OCI-M2 (cell line): ENCODE results near the gene ASTN2.

ENCODE experiments used
- DNase-seq: peaks from one replicate; lab custom pipeline; 2025; ENCODE audit not compliant: unreplicated experiment; lab: John Stamatoyannopoulos, UW

Gene ASTN2

DNA sequence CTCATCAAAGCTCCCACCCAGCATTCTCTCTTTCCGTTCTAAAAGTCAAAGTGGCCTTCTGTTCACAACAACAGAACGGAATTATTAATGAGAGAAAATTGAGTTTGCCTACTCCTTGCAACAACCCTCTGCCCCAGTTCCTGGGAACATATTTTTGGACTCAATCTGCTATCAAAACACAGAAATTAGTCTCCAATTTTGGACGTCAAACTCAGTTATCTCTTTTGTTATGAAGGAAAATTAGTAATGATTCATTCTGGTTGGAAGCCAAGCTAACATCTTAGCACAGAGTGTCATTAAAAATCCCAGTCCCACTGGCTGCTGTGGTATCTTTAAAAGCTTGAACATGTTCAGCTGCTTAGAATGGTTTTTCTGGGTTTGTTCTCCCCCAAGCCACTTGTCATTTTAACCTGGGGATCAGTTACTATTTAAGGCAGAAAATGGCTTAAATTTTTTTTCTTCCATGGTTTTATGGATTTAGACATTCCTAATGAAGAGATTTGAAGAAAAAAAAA, 384.5 kb downstream of the ASTN2 start:
- DNase-seq: no peak

DNA sequence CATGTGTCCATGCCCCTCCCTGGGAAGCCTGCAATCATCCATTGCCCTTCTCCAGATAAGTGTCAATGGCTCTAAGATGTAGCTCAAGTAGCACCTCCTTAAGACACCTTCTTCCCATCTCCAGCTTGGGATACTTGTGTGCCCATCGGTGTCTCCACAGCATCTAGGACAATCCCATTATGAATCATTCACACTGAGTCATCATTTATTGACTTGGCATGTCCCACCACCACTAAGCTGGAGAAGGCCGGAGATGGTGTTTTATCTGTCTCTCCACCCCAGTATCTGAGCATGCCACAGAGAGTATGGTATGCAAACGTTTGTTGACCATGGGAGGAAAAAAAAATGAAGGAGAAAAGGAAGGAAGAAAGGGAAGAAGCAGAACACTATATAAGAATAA, 385.5 kb downstream of the ASTN2 start:
- DNase-seq: no peak

DNA sequence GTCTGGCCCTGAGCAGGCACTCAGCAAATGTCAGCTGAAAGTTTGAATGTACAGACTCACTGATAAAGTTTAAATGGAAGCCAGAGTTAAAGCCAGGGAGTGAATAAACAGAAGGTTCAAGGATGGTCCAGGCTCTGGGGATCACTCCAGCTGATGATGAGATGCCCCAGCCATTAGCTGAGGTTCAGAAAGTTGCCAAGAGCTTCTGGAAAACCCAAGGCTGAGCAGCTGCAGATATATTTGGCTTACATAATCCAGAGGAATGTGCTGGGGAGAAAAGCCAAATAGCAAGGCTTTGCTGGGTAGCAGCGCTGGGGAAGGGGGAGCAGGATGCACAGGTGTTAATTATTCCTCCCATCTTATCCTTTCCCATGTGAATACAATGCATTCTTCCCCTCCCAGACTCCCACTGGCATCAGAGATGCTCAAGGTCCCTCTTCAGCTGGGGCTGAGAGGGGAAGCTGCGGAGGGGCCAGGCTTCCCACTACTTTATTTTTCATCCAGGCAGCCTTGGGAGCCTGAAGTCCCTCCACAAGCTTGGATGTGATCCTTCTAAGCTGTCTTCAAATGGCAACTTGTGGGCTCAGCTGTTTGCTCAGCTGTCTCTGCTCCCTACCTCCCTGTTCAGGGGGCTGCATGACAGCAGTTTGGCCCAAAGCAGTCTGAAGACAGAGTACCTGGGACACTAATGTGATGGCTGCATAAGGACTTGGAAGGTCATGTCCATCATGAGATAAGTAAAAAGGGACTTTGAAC, 386.6 kb downstream of the ASTN2 start:
- DNase-seq: no peak

DNA sequence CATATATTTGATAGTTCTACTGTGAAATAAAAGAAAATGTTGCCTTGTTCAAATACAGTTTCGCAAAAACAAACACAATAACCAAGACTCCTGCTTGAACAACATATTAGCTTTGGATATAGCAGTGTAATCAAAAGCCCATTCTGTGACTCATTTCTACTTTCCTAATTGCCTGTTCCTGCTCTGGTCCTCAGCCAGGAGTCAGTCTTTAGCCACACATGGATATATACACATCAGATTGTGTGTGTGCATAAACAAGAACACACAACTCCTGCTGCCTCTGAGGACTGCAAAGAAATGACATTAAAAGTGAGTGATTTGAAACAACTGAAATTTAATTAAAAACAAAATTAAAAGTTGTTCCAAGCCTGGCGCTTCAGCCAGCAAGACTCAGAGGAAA, 393.0 kb downstream of the ASTN2 start:
- no peak for DNase-seq

DNA sequence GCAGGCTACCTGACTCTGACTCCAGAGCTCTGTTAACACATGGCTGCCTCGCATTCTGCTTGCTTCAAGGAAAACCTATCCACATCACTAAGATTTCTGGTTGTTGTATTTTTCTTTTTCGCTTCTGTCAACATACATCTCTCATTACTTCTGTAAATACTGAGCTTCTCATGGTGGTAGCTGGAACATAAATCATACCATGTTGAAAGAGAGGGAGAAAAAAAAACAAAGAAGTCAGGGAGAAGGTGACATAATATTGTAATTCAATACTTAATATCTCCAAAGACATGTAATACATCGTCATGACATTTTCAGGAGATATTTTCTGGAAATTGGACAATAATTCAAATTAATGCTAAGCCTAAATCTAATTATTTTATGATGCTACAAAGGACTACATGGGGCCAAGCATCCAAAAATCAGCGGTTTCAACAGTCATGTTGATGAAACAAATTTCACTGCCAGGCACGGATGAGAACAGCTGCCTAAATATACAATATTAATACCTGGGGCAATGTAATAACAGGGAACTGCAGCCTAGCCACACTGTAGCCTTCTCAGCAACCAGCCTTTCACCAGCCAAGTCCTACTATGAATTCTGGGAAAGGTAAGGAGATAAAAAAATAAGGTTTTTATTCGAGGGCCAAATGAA, 395.8 kb downstream of the ASTN2 start:
- DNase-seq: no peak

DNA sequence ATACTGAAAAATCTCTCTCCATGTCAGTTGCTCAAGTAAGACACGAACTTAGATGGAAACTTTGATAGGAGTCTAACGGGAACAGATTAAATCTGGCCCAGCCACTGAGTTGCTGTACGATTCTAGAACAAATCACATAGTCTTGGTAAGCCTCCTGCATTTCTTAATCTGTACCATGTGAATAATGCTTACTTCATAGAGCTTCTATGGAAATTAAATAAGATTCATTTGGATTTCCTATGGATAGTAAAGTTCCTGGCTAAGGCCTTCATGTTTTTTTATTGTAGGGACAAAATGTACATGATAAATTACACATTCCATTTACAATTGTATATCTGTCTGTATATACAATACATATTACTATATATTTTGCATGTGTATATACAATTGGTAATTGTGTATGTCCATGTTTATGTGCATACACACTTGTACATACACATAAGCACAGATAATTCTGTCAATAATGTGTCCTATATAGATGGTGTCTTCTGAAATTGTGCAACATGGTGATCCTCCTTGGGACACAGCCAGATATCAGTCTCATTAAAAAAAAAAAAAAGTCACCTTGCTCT, 397.4 kb downstream of the ASTN2 start:
- no peak for DNase-seq

DNA sequence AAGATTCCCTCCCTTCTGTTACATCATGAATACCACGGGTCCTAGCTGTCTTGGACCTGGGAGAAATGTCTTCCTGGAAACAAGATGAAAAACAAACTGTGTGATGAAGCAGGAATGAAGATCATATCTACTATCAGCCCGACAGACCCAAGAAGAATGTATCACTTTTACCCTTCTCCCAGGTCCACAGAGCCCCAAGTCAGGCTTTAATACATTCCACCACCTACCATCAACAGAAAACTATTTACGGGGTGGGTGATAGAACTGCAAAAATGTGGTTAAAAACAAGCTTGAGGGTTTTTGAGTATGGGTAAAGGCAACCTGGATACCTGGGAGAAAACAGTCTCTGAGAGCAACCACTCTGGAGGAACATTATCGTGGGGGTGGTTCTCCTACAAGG, 400.8 kb downstream of the ASTN2 start:
- no peak for DNase-seq

DNA sequence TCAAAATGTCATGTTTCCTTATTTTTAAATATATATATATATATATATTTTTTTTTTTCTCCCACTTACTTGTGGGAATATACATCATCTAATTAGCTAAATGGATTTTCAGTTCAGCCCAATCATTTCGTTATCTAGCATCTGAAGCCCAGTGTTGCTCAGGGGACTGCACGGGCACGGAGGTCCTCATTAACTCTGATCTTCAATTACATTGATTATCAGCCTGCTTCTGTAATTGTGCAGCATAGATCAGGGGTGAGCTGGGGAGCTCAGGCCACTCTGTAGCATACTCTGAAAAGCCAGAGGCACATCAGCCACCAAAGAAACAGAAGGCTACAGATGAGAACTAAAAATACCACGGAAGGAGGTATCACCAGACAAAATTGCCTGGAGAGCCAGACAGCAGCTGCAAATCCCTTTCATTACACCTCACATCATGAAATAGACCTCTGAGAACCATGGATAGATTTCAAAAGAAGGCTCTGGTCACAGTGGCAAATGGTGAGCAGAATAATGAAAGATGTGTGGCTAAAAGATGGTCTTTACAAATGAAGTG, 401.3 kb downstream of the ASTN2 start:
- DNase-seq: no peak

DNA sequence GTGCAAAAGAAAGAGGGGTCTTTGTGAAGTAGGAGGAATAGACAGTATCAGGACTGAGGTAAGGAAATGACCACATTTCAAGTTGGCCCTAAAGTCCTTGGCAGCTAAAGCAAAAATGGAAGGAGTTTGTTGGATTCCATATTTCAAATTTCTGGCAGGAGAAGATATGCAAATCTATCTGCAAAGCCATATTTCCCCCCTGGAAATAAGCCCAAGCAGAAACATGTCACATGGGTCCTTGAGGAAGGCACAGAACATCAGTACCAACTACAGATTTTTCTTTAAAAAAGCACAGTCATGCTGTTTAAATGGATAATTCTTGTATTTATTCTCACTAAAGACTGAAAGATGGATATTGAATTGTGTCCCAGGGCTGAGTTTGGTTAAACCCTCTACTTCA, 404.8 kb downstream of the ASTN2 start:
- DNase-seq: no peak

DNA sequence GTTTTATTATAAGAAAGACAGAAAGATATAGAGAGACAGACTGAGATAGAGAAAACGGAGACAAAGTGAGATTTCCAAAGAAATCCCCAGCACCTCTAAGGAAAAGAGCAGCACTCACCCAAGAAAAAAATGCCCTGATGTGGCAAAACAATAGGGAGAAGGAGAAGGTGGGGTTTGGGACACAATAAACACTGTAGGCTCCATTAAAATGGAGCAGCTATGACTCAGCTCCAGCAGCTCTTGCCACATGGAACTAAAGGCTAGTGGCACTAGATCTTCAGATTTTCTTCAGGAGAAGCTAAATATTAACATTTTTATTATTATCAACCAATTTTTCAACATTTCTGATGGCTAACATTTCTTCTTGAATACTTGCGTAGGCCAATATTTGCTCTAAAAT, 406.0 kb downstream of the ASTN2 start:
- no peak for DNase-seq

DNA sequence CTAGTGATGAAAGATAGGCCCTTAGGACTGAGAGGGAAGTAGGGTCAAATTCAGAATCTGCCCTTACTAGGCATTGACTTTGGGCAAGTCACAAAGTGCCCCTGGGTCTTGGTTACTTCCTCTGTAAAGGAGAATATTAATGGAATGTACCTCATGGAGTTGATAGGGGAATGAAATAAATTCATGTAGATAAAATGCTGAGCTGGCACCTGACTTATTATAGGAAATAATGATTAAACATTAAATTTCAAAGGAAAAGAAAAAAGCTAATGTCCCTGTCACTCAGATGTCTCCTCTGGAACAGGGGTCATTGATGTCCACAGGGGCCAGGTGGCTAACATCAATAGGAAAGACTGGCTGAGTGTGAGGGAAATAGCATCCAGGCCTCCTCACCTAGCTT, 406.4 kb downstream of the ASTN2 start:
- DNase-seq: no peak

DNA sequence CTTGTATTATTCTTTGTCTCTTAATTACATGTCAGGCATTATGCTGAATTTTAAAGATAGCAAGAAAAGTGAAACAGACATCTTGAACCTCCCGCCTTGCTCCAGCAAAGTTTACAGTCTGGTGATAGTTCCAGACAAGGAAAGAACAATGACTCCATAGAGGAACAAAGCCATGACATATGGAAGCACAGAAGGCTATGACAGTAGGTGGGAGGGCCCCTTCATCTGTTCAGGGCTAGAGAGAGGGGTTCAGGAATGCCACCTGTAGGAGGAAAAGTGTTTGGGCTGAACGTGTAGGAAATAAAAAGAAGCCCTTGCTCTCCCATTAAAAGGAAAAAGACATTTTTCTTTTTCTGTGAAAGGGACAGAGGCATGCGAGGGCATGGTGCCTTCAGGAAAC, 412.2 kb downstream of the ASTN2 start:
- no peak for DNase-seq

DNA sequence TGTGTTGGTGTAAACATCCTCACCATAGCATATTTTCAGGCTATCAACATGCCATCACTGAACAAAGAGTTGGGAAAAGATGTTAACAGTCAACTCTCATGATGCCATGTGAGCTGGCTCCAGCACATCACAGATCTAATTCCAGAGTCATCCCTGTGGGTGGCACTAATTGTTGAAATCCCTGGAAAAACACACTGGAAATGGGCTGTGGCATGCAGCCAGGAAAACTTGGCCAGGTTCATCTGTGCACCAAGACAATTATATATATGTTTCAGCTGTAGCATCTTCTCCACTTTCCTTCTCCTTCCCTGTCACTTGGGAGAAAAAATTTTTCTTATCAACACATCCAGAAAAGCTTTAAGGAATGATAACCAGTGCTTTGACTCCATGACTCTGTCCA, 414.0 kb downstream of the ASTN2 start:
- no peak for DNase-seq

DNA sequence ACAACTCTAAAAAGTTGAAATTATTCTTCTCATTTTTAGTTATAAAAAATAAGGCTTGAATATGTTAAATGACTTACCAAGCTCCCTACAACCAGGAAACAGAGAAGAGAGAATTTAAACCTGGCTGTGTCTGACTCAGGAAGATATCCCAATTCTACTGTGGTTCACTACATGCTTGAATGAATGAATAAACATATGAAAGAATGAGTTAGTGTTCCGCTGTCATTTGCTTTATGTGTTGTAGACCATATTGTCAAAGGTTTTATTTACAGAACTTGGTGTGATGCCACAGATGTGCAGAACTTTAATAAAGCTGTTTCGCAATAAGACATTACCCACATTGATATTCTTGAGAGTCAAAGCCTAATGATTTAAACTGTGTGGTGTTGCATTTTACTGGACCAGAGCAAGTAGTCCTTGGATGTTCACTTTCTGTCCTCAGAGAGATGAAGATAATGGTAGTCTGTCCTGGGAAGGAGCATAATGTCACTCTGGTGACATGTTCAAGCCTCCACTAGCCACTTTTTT, 414.6 kb downstream of the ASTN2 start:
- no peak for DNase-seq

DNA sequence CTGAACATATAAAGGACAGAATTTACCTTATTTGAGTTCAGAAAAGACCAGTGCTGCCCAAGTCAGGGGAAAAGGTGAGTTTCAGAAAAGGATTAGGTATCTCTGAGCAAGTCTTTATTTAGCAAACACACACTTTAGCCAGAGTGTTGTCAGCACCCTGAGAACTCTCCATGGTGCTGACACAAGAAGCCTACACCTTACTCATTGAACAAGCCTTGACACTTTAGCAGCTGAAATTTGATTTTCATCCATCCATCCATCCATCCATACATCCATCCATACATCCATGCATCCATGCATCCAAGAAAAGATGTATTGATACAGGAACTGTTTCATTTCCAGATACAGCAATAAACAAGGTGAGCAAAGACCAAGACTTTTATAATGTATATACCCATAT, 416.6 kb downstream of the ASTN2 start:
- DNase-seq: no peak

DNA sequence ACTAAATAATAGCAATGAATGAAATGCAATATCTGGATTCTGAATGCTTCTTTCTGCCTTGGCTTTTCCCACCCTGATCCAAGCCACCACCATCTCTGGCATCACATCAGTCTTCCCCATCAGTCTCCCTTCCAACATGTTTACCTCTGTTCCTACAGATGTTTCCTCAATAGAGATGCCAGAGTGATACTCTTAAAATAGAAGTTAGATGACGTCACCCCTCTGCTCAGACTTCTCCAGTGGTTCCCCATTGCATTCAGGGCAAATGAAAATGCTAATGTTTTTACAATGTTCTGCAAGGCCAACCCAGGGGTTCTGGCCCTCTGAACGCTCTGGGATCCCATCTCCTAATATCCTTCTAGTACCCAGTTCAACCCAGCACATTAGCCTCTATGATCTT, 422.0 kb downstream of the ASTN2 start:
- no peak for DNase-seq

DNA sequence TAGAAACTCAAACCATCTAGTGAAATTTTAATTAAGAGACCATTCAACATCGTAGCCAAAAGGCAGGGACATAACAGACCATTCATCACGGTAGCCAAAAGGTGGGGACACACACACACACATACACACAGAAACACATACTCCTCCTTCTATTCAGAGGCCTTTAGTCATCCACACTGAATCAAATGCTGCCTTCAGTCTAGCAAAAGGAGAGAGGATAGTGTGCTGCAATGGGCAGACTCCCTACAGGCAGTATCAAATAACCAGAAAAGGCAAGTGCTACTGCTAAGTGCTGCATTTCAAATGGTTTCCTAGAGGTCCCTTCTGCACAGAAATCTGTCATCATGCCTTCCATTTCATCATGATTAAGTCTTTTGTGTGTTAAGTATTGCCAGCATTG, 423.8 kb downstream of the ASTN2 start:
- no peak for DNase-seq

DNA sequence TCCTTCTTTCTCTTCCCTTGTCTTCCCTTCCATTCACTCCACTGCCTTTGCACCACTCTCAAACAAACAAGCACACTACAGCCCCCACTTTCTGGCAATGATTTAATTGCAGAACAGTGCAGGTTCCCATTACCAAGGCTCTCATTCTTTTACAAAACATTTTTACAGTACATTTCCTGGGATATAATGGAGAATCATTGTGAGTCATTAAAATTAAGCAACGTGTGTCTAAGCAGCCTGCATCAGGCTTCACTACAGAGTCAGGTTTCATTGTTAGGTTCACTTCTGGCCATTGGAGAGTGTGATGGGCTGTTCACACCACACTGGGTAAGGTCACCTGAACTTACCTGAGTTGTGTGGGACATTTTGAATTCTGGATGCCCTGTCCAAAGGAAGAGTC, 424.3 kb downstream of the ASTN2 start:
- DNase-seq: no peak

DNA sequence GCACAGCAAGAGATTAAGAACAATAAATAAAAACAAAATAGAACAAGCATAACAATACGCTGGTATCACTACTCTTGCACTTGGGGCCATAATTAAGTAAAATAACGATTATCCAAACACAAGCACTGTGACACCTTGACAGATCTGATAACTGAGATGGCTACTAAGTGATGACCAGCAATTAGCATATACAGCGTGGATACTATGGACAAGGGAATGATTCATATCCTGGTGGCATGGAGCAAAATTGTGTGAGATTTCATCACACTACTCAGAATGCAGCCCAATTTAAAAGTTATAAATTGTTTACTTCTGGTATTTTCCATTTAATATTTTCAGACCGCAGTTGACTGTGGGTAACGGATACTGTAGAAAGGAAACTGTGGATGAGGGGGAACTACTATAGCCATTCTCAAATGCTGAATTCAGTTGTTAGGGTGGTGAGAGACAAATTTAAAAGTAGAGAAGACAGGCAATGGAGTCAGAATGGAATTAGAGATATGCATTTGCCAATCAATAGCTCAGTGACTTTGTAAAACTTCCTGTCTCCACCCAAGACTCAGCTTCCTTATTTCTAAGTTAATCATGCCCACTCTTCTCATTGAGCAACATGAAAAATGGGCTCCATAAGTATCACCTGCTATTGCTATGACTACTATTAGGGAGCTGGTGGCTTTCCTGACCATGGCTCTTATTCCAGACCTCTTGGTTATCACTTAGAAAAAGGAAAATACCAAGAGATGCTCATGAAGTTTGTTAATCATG, 427.0 kb downstream of the ASTN2 start:
- no peak for DNase-seq

DNA sequence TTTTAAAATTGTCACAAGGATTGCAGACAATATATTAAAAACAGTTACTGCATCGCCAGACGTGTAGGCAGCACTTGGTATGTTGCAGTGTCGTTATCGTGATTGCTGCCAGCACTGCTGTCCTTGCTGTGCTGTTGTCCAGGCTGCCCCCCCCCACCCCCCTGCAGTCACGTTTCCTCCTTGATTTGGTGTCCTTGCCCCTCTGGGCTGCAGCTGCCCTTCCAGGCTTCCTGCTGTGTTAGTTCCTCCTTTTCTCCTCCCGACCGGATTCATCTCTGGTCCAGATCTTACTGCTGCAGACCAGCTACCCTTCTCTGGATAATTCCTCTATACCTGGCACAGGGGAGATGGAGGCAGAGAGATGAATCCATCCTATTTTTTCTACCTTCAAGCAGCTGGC, 428.8 kb downstream of the ASTN2 start:
- DNase-seq: no peak

DNA sequence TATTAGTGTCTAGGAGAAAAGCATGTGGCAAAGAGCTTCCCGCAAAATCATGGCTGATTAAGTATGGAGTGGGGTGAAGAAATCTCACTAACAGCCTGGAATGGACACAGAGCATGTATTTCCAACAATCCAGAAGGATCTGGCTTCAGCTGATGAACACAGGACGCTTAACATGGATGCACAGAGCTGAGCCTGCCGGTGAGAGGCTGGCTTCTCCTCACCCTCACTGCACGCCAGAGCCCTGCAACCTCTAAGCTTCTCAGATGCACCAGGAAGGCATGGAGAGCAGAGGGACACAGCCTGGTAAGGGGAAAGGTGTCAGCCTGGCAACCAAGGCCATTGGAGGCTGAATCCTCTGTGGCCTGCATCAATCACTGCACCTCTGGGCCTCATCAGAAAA, 429.3 kb downstream of the ASTN2 start:
- DNase-seq: no peak
